ENCODE measurements around the gene SACM1L. TPM values are rescaled to one million over a fixed set of nuclear protein-coding genes. Genes with fewer than 3 reads are reported as not detected.
"Not testable (repeated sequence)": the region's sequence is repeated elsewhere in the genome, so short reads cannot be mapped to it uniquely, and the experiment has no call there.

SACM1L gene
- total RNA-seq, 1 donor from 2014 or later, result 50.7 TPM

- no peak for DNase-seq
These were observed 52.7 kb downstream of the SACM1L start for GRCh38 chr3:45741742-45742460.

GRCh38 chr3:45742461-45743089, 53.4 kb downstream of the SACM1L start:
- no peak for DNase-seq

- DNase-seq, result no peak
These were observed 57.1 kb downstream of the SACM1L start for GRCh38 chr3:45746165-45746776.

GRCh38 chr3:45746777-45747622, 57.8 kb downstream of the SACM1L start:
- DNase-seq, result no peak

- DNase-seq, result no peak
These were observed 58.9 kb downstream of the SACM1L start for GRCh38 chr3:45748068-45748467.

GRCh38 chr3:45749036-45749600, 59.9 kb downstream of the SACM1L start:
- DNase-seq, result not testable (repeated sequence)

GRCh38 chr3:45749880-45750279, 60.7 kb downstream of the SACM1L start:
- DNase-seq, result no peak

- DNase-seq, result no peak
These were observed 62.5 kb downstream of the SACM1L start for GRCh38 chr3:45751537-45752242.

- DNase-seq, result no peak
These were observed 63.9 kb downstream of the SACM1L start for GRCh38 chr3:45753095-45753494.

- no peak for DNase-seq
These were observed 65.3 kb downstream of the SACM1L start for GRCh38 chr3:45754461-45754860.

GRCh38 chr3:45756055-45756454, 66.9 kb downstream of the SACM1L start:
- no peak for DNase-seq

- not testable (repeated sequence) for DNase-seq
These were observed 67.9 kb downstream of the SACM1L start for GRCh38 chr3:45757141-45757540.

- DNase-seq, result no peak
These were observed 69.7 kb downstream of the SACM1L start for GRCh38 chr3:45758871-45759270.

- DNase-seq, result no peak
These were observed 70.7 kb downstream of the SACM1L start for GRCh38 chr3:45759851-45760250.

GRCh38 chr3:45760878-45761711, 71.9 kb downstream of the SACM1L start:
- no peak for DNase-seq

GRCh38 chr3:45761831-45762230, 72.6 kb downstream of the SACM1L start:
- no peak for DNase-seq

GRCh38 chr3:45762647-45763302, 73.6 kb downstream of the SACM1L start:
- DNase-seq, result no peak

- no peak for DNase-seq
These were observed 74.1 kb downstream of the SACM1L start for GRCh38 chr3:45763303-45763675.

- no peak for DNase-seq
These were observed 76.2 kb downstream of the SACM1L start for GRCh38 chr3:45765266-45765851.

GRCh38 chr3:45765958-45766357, 76.8 kb downstream of the SACM1L start:
- no peak for DNase-seq
